Tibial nerve (tissue), 4 donors: Measurements from ENCODE around the gene HEBP1. TPM values are rescaled to one million over a fixed set of nuclear protein-coding genes. Genes with fewer than 3 reads are reported as not detected.

Experiments
- DNase-seq, 2 donors: peaks; one replicate each; pipeline ENCODE4 v3.0.0-alpha.2; 2019; ENCODE audit warnings: low spot score in 2 of 2
- H3K27ac ChIP-seq, 4 donors: fragments of 200-600 bp; sonication (generic) in 3 of 4; one replicate each; pipeline ENCODE4 v1.5.1; 2017 to 2019; ENCODE audit warnings: mild to moderate bottlenecking in 1 of 4
- H3K27me3 ChIP-seq, 2 donors: fragments of 200-600 bp; sonication (generic) in 1 of 2; one replicate each; pipeline versions ENCODE4 v1.5.1 to v1.6.0; 2017 to 2019
- H3K36me3 ChIP-seq, 3 donors: fragments of 200-600 bp; sonication (generic); one replicate each; pipeline ENCODE4 v1.5.1; 2018 to 2019
- H3K4me1 ChIP-seq, 4 donors: fragments of 200-600 bp; sonication (generic) in 3 of 4; one replicate each; pipeline ENCODE4 v1.5.1; 2017 to 2019
- H3K4me3 ChIP-seq, 4 donors: fragments of 200-600 bp; sonication (generic) in 3 of 4; one replicate each; pipeline ENCODE4 v1.5.1; 2017 to 2019; ENCODE audit warnings: mild to moderate bottlenecking in 1 of 4, moderate library complexity in 1 of 4
- H3K9me3 ChIP-seq, 4 donors: fragments of 200-600 bp; sonication (generic) in 3 of 4; one replicate each; pipeline ENCODE4 v1.5.1; 2017 to 2019
- EP300 ChIP-seq, 2 donors: sonication (generic); formaldehyde crosslinking; IDR thresholded peaks; one replicate each; pipeline ENCODE4 v1.6.1; 2017; ENCODE audit warnings: antibody characterized with exemption in 2 of 2, mild to moderate bottlenecking in 1 of 2
- POLR2A ChIP-seq, 2 donors: fragments of 450-650 bp; IDR thresholded peaks; one replicate each; pipeline ENCODE4 v1.6.1; 2017; ENCODE audit warnings: antibody characterized with exemption in 2 of 2, mild to moderate bottlenecking in 2 of 2, moderate library complexity in 2 of 2
- WGBS, 2 donors: methylation state at CpG; one replicate each; pipeline ENCODE4 v1.1.5; 2018; 5-methylcytosine and 5-hydroxymethylcytosine counted together
- total RNA-seq, 4 donors: library from RNA; depleted of rRNA; stranded (reverse); fragments of >200 nt; gene quantifications; one replicate each; pipeline ENCODE4 v1.1.0, GENCODE V29; 2016
- TF ChIP-seq, protein P1 (sequence below), 5 experiments: fragments of 200-600 bp in 3 of 5; fragments of 450-650 bp in 2 of 5; sonication (generic) in 3 of 5; IDR thresholded peaks; one replicate each; pipeline ENCODE4 v1.5.1; 2016 to 2019; ENCODE audit warnings: antibody characterized with exemption in 5 of 5, mild to moderate bottlenecking in 3 of 5, moderate library complexity in 2 of 5

The HEBP1 gene
- total RNA-seq, 4 donors from 2014 or later = 42.7 to 61.0 (median 51.7) TPM

DNA sequence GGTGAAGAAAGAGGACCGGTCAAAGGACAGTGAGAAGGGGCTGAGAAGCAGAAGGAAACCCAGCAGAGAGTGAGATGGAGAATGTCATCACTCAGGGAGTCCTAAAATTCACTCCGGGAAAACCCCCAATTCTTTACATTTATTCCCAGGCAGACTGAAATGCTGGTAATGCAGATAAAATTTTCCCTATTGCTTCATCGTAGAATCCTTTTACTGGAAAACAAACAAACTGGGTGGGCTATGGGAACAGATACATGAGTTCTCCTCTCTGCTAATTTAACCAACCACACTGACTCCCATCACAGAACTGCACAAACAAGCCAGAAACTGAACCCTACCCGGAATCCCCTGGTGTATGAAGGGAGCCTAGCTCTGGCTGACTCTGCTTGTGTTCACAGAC, 20.9 kb downstream of the HEBP1 start:
- TF ChIP-seq POLR2A (IDR thresholded peaks at IDR 0.05) = no peak
- TF ChIP-seq EP300 (IDR thresholded peaks at IDR 0.05) = no peak
- TF ChIP-seq, protein P1, sequence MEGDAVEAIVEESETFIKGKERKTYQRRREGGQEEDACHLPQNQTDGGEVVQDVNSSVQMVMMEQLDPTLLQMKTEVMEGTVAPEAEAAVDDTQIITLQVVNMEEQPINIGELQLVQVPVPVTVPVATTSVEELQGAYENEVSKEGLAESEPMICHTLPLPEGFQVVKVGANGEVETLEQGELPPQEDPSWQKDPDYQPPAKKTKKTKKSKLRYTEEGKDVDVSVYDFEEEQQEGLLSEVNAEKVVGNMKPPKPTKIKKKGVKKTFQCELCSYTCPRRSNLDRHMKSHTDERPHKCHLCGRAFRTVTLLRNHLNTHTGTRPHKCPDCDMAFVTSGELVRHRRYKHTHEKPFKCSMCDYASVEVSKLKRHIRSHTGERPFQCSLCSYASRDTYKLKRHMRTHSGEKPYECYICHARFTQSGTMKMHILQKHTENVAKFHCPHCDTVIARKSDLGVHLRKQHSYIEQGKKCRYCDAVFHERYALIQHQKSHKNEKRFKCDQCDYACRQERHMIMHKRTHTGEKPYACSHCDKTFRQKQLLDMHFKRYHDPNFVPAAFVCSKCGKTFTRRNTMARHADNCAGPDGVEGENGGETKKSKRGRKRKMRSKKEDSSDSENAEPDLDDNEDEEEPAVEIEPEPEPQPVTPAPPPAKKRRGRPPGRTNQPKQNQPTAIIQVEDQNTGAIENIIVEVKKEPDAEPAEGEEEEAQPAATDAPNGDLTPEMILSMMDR (IDR thresholded peaks at IDR 0.05) = no peak
- no peak for DNase-seq

DNA sequence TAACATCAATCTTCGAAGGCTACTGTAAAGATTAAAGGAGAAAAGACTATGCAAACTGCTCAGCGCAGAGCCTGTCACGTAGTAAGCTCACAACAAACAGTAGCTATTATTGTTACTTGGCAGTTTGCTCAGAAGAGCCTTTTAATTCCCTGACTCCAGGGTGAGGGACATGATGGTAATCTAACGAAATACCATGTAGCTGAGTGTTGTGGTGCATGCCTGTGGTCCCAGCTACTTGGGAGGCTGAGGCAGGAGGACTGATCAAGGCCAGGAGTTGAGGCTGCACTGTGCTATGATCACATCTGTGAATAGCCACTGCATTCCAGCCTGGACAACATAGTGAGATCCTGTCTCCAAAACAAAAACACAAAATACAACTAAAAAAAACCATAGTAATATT, 22.8 kb downstream of the HEBP1 start:
- TF ChIP-seq, protein P1 (IDR thresholded peaks at IDR 0.05) = no peak
- TF ChIP-seq POLR2A (IDR thresholded peaks at IDR 0.05) = no peak
- TF ChIP-seq EP300 (IDR thresholded peaks at IDR 0.05) = no peak
- Histone ChIP-seq H3K4me3 (no peak overlapping the region), H3K27ac (peak overlapping the region in 2 of 4 donors; percentile 64 to 82), H3K27me3 (no peaks in the 10 kb centered on the region), H3K4me1 (peaks cover 0 to 48% (median 10%) of the 10 kb centered on the region in 4 donors), H3K9me3 (peaks cover 0 to 7% (median 0%) of the 10 kb centered on the region in 4 donors), H3K36me3 (peaks cover 2 to 50% (median 9%) of the 10 kb centered on the region in 3 donors)
- WGBS, 2 donors = 87 to 90% methylated on average over 4 of the region's 4 CpGs
- no peak for DNase-seq

More for the DNA sequence above, 20.9 kb downstream of the HEBP1 start:
- peaks cover 0 to 55% (median 10%) of the 10 kb centered on the region in 4 donors for H3K4me1 ChIP-seq
- H3K27me3 ChIP-seq = no peaks in the 10 kb centered on the region
- H3K4me3 ChIP-seq = no peak overlapping the region
- no peaks in the 10 kb centered on the region for H3K9me3 ChIP-seq
- H3K36me3 ChIP-seq = peaks cover 0 to 38% (median 2%) of the 10 kb centered on the region in 3 donors
- 70 to 71% methylated on average over 4 of the region's 4 CpGs for WGBS, 2 donors
- H3K27ac ChIP-seq = peak overlapping the region in 2 of 4 donors; percentile 63 to 80

DNA sequence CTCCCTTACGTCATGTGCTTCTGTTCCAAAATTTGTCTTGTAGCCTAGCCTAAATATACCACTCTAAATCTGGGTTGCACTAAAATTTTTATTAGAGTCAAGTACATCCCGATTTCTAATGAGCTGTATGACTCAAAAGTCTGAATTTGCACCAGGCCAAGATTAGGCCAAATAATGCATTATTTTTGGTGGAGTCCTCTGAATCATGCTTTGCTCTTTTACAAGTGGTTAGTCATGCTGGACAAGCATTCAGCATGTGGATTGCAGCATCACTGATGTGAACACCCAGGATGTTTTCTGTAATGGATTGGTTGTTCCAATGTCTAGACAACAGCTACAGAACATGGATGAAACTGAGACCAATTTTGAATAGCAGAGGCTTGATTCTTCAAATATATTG, 23.7 kb downstream of the HEBP1 start:
- no peak overlapping the region for H3K4me3 ChIP-seq
- H3K9me3 ChIP-seq = peaks cover 0 to 7% (median 0%) of the 10 kb centered on the region in 4 donors
- peaks cover 2 to 56% (median 9%) of the 10 kb centered on the region in 3 donors for H3K36me3 ChIP-seq
- peak in 1 of 2 donors; percentile 26 for DNase-seq
- H3K4me1 ChIP-seq = peaks cover 0 to 48% (median 10%) of the 10 kb centered on the region in 4 donors
- H3K27me3 ChIP-seq = no peaks in the 10 kb centered on the region
- TF ChIP-seq EP300 (IDR thresholded peaks at IDR 0.05) (peak; percentile 23 to 91), POLR2A (IDR thresholded peaks at IDR 0.05) (peak in 1 of 2 donors; percentile 16)
- TF ChIP-seq, protein P1 (IDR thresholded peaks at IDR 0.05) = no peak
- 13 to 30% methylated on average over 2 of the region's 2 CpGs for WGBS, 2 donors
- H3K27ac ChIP-seq = peak overlapping the region; percentile 19 to 82 (median 52)

DNA sequence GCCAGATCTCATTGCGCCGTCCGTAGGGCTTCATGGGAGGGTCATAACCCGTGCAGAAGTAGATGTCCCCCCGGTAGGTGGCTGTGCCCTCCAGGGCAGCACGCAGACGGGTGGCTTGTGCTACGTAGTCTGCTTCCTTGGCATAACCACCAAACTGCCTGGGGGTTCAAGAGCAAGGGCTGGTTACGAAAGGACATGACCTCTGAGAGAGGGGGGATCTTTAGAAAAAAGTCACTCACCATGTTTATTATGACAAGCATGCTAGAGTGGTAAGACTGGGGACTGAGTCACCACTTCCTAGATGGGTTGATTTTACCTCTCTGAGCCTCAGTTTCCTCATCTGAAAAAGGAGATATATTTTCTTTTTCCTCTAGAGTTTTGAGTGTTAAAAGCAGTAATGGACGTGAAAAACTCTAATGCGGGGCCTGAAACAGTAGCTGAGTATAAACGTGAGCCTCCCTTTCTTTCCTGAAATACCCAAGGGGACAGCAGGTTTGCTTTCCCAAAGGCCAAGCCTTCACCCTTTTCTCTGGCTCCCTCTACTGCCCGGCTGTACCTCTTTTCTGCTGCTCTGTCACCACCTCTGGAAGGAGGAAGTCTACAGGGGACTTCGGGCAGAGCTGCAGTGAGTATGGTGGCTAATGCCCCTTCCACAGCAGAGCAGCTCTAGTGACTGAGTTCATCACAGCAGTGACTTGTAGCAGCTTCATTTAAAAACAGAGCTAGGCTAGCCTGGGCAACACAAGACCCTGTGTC, 24.6 kb downstream of the HEBP1 start:
- H3K4me1 ChIP-seq = peaks cover 0 to 42% (median 8%) of the 10 kb centered on the region in 4 donors
- no peak for TF ChIP-seq EP300 (IDR thresholded peaks at IDR 0.05)
- TF ChIP-seq, protein P1 (IDR thresholded peaks at IDR 0.05) = peak in 3 of 5 experiments; percentile 13 to 35 (median 20)
- peaks cover 0 to 7% (median 0%) of the 10 kb centered on the region in 4 donors for H3K9me3 ChIP-seq
- 57 to 75% methylated on average over 7 to 14 of the region's 14 CpGs for WGBS, 2 donors
- H3K27ac ChIP-seq = peak overlapping the region in 3 of 4 donors; percentile 41 to 79 (median 64)
- no peak for DNase-seq
- H3K4me3 ChIP-seq = no peak overlapping the region
- H3K27me3 ChIP-seq = no peaks in the 10 kb centered on the region
- peaks cover 2 to 54% (median 9%) of the 10 kb centered on the region in 3 donors for H3K36me3 ChIP-seq

DNA sequence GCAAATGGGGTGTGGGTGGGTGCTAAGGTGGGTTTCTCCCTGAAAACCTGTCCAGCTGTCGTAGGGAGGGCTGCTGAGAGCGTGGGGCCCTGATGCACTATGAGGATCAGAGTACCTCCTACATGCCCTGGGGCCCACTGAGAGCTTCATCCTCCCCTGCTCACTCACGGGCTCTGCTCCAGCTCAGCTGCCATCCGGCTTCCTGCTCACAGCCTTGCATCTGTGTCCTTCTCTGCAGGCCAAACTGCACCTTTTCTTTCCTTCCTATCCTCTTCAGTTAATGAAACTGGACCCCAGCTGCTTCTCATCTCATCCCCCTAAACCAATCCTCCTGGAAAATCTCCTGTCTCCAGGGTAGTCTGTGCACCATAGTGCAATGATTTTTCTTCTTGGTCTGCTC, 25.9 kb downstream of the HEBP1 start:
- 95 to 96% methylated on average over 4 of the region's 4 CpGs for WGBS, 2 donors
- TF ChIP-seq EP300 (IDR thresholded peaks at IDR 0.05) (no peak), POLR2A (IDR thresholded peaks at IDR 0.05) (no peak)
- TF ChIP-seq, protein P1 (IDR thresholded peaks at IDR 0.05) = no peak
- peaks cover 2 to 64% (median 9%) of the 10 kb centered on the region in 3 donors for H3K36me3 ChIP-seq

More for the DNA sequence above, 25.9 kb downstream of the HEBP1 start:
- H3K9me3 ChIP-seq = peaks cover 0 to 7% (median 0%) of the 10 kb centered on the region in 4 donors
- H3K27me3 ChIP-seq = no peaks in the 10 kb centered on the region
- H3K27ac ChIP-seq = no peak overlapping the region
- no peak overlapping the region for H3K4me3 ChIP-seq
- no peak for DNase-seq
- peaks cover 0 to 29% (median 5%) of the 10 kb centered on the region in 4 donors for H3K4me1 ChIP-seq
